NCI-H2196 (cell line): Measurements from ENCODE around the gene NTM.
"Not testable (repeated sequence)": the region's sequence is repeated elsewhere in the genome, so short reads cannot be mapped to it uniquely, and the experiment has no call there.

ENCODE experiments used
- DNase-seq: peaks from one replicate; lab custom pipeline; 2025; ENCODE audit not compliant: unreplicated experiment; lab: John Stamatoyannopoulos, UW

NTM gene

GRCh38 chr11:131421066-131421855 is 50.8 kb downstream of the NTM start:
- no peak for DNase-seq

- no peak for DNase-seq
Observed at GRCh38 chr11:131422029-131422428, 51.6 kb downstream of the NTM start.

GRCh38 chr11:131422496-131422895 is 52.1 kb downstream of the NTM start:
- DNase-seq = no peak

- no peak for DNase-seq
Observed at GRCh38 chr11:131423688-131424087, 53.3 kb downstream of the NTM start.

DNA sequence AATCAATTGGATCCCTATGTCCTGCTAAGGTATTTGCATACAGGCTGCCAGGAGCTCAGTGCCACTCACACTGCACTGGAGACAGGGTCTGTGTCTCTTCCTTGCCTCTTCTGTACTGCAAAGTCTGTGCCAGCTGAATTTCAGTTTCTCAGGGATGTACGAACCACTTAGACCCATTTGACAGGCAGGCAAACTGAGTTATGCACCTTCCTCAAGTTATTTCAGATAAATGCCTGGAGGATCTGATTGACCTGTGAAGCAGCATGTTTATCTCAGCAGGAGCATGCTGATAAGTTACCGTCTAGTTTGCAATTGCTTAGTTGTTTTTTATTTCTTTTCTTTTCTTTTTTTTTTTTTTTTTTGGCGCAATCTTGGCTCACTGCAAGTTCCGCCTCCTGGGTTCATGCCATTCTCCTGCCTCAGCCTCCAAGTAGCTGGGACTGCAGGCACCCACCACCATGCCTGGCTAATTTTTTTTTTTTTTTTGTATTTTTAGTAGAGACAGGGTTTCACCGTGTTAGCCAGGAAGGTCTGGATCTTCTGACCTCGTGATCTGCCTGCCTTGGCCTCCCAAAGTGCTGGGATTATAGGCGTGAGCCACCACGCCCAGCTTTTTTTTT is 54.0 kb downstream of the NTM start:
- DNase-seq = not testable (repeated sequence)

GRCh38 chr11:131425285-131425684 is 54.9 kb downstream of the NTM start:
- DNase-seq = no peak

DNA sequence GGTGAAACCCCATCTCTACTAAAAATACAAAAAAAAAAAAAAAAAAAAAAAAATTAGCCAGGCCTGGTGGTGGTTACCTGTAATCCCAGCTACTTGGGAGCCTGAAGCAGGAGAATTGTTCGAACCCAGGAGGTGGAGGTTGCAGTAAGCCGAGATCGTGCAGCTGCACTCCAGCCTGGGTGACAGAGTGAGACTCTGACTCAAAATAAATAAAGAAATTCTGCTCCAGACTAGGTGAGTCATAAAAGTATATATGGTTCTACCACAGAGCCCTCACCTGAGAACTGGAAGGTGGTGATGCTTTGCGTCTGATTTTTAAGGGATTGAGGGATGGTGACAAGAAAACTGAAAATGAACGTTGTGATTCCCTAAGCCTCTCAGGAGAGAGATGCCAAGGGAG is 58.4 kb downstream of the NTM start:
- no peak for DNase-seq

- DNase-seq = no peak
Observed at GRCh38 chr11:131430473-131431208, 60.2 kb downstream of the NTM start.

DNA sequence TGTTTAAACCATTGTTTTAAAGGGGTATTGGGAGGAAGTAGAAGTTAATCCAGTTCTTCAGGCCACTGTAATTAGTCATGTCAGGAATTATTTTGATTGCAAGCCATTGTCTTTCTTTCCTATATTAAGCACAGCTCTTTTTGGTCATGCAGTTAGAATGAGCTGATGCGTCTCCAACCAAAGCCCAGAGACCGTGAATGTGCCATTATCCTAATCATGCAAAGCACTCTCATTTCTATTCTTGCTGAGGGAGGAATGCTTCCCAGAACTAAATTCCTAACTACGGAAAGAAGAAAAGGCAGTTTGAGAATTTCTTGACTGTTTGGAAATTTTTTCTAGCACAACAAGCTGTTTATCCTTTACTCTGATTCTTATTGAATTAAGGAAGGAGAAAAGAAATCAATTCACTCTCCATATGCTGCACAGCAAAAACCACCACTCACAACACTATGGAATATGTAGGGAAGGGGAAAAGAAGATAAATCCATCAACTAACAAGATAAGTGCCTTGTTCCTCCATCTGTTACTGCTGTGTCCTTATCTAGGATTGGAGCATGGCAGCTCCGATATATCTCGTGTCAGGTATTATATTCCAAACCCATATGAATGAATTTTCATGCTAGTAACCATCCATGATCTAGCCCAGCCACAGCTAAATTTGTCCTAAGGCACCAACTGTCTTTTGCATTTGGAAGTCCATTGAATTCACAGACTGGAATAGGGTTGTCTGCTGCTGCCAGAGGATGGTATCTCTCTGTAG is 70.8 kb downstream of the NTM start:
- no peak for DNase-seq

DNA sequence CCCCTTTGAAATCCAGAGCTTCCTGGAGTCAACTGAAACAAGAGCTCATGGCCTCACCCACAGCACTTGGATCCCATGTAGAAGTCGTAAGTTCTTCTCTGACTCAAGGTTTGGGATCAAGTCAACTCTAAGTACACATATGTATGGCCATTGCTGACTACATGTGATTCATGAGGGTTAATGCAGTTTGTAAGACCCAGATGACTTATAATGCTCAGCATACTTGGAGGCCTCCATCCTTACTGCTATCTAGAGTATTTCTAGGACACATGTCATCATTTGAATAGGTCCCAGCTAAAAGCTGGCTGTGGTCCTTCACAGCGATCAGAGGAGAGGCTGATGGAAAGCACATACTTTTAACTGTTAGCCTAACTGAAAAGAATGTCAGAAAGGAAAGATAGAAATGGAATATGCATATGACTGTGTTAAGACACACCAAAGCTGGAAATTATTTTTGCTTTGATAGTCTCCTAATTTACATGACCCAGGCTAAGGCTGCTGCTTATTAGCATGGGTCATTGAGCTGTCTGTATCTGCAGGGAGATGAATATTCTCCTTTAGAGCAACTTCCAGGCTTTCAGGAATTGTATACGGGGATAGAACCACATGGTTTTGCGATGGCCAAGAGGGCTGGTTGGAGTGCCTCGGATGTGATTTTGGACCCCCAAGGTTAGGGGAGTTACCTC is 76.3 kb downstream of the NTM start:
- DNase-seq = no peak

DNA sequence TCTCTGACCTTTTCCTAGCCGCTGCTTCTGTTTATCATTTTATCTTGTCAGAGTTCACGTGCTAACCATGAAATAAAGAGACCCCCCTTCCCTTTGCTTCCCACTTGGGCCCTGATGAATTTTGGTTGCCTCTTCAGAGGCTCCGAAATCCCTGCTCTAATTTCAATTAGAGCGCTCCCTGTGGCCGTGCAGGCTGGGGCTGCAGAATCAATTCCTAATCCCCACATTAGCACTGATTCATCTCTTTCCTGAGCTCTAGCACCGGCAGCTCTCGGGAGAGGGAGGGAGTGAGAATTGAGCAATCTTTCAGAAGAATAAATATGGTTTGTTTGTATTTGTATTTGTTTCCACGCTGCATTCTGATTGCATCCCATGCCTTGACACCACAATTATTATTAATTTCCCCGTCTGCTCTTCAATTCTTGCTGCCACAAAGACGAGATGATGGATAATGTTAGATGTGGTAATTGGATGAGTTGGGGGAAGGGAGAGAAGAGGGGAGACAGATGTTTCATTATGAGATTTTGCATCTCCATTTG is 76.9 kb downstream of the NTM start:
- no peak for DNase-seq

DNA sequence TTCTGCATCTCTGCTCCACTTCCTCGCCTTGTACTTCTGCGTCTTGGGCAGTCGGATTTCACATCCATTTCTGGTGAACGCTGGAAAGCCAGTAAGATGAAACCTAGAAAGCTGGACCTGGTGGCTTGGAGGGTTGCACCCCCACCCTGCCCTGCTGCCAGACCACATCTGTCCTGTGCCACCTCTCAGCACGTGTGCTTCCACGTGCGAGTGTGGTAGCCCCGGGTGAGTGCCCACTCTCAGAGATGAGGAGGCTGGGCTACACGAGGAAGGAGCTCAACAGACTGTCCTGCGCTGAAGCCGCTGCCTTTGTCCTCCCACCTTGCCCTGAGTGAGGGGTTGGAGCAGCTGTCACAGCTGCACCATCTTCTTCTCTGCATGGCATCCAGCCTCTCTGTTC is 77.5 kb downstream of the NTM start:
- no peak for DNase-seq

GRCh38 chr11:131449036-131450019 is 78.9 kb downstream of the NTM start:
- DNase-seq = no peak

- DNase-seq = no peak
Observed at GRCh38 chr11:131454490-131454889, 84.1 kb downstream of the NTM start.

DNA sequence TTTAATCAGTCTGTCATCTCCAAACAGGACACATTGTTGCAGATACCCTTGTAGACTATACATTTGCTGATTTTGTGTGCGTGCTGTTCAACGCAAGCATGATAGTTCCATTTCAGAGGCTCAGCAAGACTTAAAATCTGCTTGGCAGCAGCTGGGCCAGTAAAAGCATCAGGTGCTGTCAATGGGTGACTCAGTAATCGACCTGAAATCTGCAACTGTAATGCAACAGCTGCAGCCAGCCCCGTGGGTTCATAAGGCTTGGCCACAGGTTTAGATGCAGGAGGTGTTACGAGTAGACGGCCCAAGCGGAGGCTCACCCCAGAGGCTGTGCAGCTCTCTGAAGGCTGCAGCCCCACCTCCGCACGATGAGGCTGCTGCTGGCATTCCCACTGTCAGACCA is 84.6 kb downstream of the NTM start:
- no peak for DNase-seq

DNA sequence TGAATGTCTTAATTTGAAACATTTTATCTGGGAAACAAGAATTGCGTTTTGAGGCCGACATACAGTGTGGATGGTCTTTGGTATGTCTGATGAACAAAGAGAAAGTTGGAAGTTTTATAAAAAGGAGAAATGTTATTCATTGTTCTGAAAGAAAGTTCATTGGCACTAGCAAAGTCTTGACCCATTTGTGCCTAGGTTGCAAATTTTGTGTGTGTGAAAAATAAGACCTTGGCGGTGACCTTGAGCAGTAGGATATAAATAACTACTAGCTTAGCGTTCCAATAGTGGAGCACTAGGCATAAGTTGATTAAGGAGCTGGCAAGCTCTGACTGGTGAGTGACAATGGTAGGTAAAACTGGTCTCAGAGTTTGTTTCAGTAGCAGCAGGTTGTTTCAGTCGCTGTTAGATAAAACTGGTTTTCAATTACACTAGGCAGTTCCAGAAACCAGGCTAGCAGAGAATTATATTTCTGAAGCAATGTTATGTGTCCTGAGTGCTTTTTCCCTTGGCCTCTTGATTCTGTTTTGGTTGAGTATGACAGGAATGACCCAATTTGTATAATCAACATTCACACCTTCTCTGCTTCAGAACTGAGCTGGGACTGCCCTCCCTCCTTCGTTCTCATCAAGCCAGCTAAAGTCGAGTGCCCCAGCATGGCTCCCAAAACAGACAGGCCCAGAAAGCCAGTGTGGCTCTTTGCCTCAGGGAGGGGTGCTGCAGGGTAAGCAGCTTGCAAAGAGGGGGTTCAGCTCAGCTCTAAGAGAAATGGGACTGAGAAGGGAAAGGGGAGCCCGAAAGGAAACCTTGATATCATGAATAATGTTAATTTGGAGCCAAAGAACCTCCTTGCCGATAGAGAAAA is 85.7 kb downstream of the NTM start:
- DNase-seq = no peak

GRCh38 chr11:131457163-131457562 is 86.7 kb downstream of the NTM start:
- no peak for DNase-seq

GRCh38 chr11:131458421-131458820 is 88.0 kb downstream of the NTM start:
- no peak for DNase-seq
